Esophagus mucosa (tissue), 1 donor: Measurements from ENCODE around the gene FAM83G. TPM values are rescaled to one million over a fixed set of nuclear protein-coding genes. Genes with fewer than 3 reads are reported as not detected.

Experiments
- total RNA-seq: library from RNA; stranded (reverse); gene quantifications from one replicate; pipeline ENCODE4 v1.2.4, GENCODE V29; 2023
- donor health status: DM: yes; HTN: yes; CAD: no.

Gene FAM83G
- total RNA-seq, 1 donor from 2014 or later = 47.0 TPM

Other genes starting within 250 kb of the FAM83G start
- gene TVP23B, start 223.6 kb downstream of the FAM83G start, total RNA-seq = 24.1 TPM
- 28.3 TPM for gene PRPSAP2, start 146.6 kb downstream of the FAM83G start, total RNA-seq
- 0.64 TPM for gene SLC5A10, start 52.6 kb downstream of the FAM83G start, total RNA-seq
- 1.00 TPM for gene GRAP, start 42.2 kb upstream of the FAM83G start, total RNA-seq
- gene GRAPL, start 122.8 kb upstream of the FAM83G start, total RNA-seq = 0.48 TPM
- 68.3 TPM for gene EPN2, start 232.6 kb upstream of the FAM83G start, total RNA-seq